Measurements from ENCODE around the gene MPC1. TPM values are rescaled to one million over a fixed set of nuclear protein-coding genes. Genes with fewer than 3 reads are reported as not detected.
"Not testable (repeated sequence)": the region's sequence is repeated elsewhere in the genome, so short reads cannot be mapped to it uniquely, and the experiment has no call there.

MPC1 gene
- total and polyA plus RNA-seq, 9 donors = 64.7 to 98.0 (median 71.2) TPM

DNA sequence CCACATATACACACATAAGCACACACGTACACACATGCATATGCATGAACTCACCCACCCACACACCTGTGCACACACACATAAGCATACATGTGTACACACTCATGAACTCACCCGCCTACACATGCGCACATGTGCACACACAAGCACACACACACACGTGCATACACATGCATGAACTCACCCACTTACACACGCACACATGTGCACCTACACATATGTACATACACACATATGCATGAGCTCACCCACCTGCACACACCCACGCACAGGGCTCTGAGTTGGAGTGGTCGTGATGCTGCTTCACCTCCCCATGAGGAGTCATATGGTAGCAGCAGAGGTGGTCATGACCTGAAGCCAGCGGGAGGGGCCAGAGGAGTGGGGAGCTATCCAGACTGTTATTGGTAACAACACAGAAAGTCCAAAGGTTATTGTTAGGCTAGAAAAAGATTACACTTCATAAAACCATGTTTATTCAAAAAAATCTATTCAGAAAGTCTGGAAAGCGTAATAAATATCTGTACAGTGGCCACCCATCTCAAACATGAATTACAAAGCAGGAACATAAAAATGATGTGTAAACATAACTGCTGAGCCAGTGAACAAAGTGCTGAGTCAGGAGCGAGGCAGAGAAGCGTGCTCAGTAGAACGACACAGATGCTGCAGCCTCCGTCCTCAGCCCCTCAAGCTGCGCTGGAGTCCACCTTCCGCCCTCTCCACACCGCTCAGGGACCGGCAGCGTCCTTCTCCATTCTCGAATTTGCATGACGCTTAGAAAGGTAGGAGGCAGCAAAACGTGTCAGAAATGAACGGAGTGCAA, 26.4 kb upstream of the MPC1 start:
- peaks cover 4% of the 10 kb centered on the region for H3K4me1 ChIP-seq (ENCODE audit: control insufficient read depth, insufficient read depth, low read length)
- no peaks in the 10 kb centered on the region for H3K9me3 ChIP-seq (replicated peaks; ENCODE audit: control insufficient read depth, low read depth, low read length)
- no peak overlapping the region for H3K27ac ChIP-seq (ENCODE audit: low read length)
- DNase-seq = no peak
- H3K36me3 ChIP-seq (ENCODE audit: control insufficient read depth, insufficient read depth, low read length) = peaks cover 27% of the 10 kb centered on the region
- WGBS (ENCODE audit: insufficient coverage) = 74% methylated on average over 14 of the region's 22 CpGs
- H3K27me3 ChIP-seq (ENCODE audit: control insufficient read depth, insufficient read depth, low read length) = no peaks in the 10 kb centered on the region
- H3K4me3 ChIP-seq (ENCODE audit: low read length) = no peak overlapping the region

GRCh38 chr6:166406197-166406596, 23.5 kb upstream of the MPC1 start:
- Histone ChIP-seq H3K4me3 (ENCODE audit: low read length) (no peak overlapping the region), H3K27ac (ENCODE audit: low read length) (no peak overlapping the region)
- WGBS (ENCODE audit: insufficient coverage) = 83% methylated on average over 12 of the region's 12 CpGs

GRCh38 chr6:166405386-166405785, 22.6 kb upstream of the MPC1 start:
- Histone ChIP-seq H3K9me3 (replicated peaks; ENCODE audit: control insufficient read depth, low read depth, low read length) (no peaks in the 10 kb centered on the region), H3K4me3 (ENCODE audit: low read length) (no peak overlapping the region), H3K36me3 (ENCODE audit: control insufficient read depth, insufficient read depth, low read length) (peaks cover 3% of the 10 kb centered on the region), H3K27me3 (ENCODE audit: control insufficient read depth, insufficient read depth, low read length) (no peaks in the 10 kb centered on the region), H3K4me1 (ENCODE audit: control insufficient read depth, insufficient read depth, low read length) (peaks cover 4% of the 10 kb centered on the region), H3K27ac (ENCODE audit: low read length) (no peak overlapping the region)
- WGBS (ENCODE audit: insufficient coverage) = 60% methylated on average over 6 of the region's 7 CpGs
- no peak for DNase-seq

More at GRCh38 chr6:166406197-166406596, 23.5 kb upstream of the MPC1 start:
- Histone ChIP-seq H3K36me3 (ENCODE audit: control insufficient read depth, insufficient read depth, low read length) (peaks cover 3% of the 10 kb centered on the region), H3K27me3 (ENCODE audit: control insufficient read depth, insufficient read depth, low read length) (no peaks in the 10 kb centered on the region), H3K9me3 (replicated peaks; ENCODE audit: control insufficient read depth, low read depth, low read length) (no peaks in the 10 kb centered on the region), H3K4me1 (ENCODE audit: control insufficient read depth, insufficient read depth, low read length) (peaks cover 4% of the 10 kb centered on the region)
- no peak for DNase-seq

- Histone ChIP-seq H3K27ac (ENCODE audit: low read length) (no peak overlapping the region), H3K27me3 (ENCODE audit: control insufficient read depth, insufficient read depth, low read length) (no peaks in the 10 kb centered on the region), H3K9me3 (replicated peaks; ENCODE audit: control insufficient read depth, low read depth, low read length) (no peaks in the 10 kb centered on the region), H3K36me3 (ENCODE audit: control insufficient read depth, insufficient read depth, low read length) (no peaks in the 10 kb centered on the region), H3K4me3 (ENCODE audit: low read length) (no peak overlapping the region), H3K4me1 (ENCODE audit: control insufficient read depth, insufficient read depth, low read length) (peaks cover 4% of the 10 kb centered on the region)
- no peak for DNase-seq
- 17% methylated on average over 1 of the region's 6 CpGs for WGBS (ENCODE audit: insufficient coverage)
Measured at GRCh38 chr6:166402582-166403277, 20.0 kb upstream of the MPC1 start.

- not testable (repeated sequence) for H3K36me3 ChIP-seq (ENCODE audit: control insufficient read depth, insufficient read depth, low read length); H3K27me3 ChIP-seq (ENCODE audit: control insufficient read depth, insufficient read depth, low read length); H3K4me1 ChIP-seq (ENCODE audit: control insufficient read depth, insufficient read depth, low read length); H3K9me3 ChIP-seq (replicated peaks; ENCODE audit: control insufficient read depth, low read depth, low read length); H3K4me3 ChIP-seq (ENCODE audit: low read length); H3K27ac ChIP-seq (ENCODE audit: low read length)
- 28% methylated on average over 11 of the region's 16 CpGs for WGBS (ENCODE audit: insufficient coverage)
- DNase-seq = peak; percentile 79
Measured at GRCh38 chr6:166400649-166401250, 18.0 kb upstream of the MPC1 start.

DNA sequence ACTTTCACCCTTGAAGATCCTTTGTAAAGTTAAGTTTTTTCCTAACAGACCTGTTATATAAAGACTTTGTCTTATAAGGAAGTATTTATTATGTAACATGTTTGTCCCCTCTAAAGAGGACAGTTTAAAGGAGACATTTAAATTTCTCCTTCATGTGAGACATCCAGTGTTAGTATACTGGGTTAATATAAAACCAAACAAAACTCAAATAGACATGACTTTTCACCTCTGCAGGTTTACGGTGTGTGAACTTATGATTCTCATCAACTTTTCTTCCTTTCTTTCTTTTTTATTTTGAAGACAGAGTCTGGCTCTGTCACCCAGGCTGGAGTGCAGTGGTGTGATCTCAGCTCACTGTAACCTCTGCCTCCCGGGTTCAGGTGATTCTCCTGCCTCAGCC, 17.4 kb upstream of the MPC1 start:
- no peak for DNase-seq
- H3K4me3 ChIP-seq (ENCODE audit: low read length) = no peak overlapping the region
- H3K27me3 ChIP-seq (ENCODE audit: control insufficient read depth, insufficient read depth, low read length) = no peaks in the 10 kb centered on the region
- WGBS (ENCODE audit: insufficient coverage) = no CpG with 5 or more reads among the region's 2 CpGs
- H3K36me3 ChIP-seq (ENCODE audit: control insufficient read depth, insufficient read depth, low read length) = no peaks in the 10 kb centered on the region
- H3K9me3 ChIP-seq (replicated peaks; ENCODE audit: control insufficient read depth, low read depth, low read length) = no peaks in the 10 kb centered on the region
- no peak overlapping the region for H3K27ac ChIP-seq (ENCODE audit: low read length)
- peaks cover 6% of the 10 kb centered on the region for H3K4me1 ChIP-seq (ENCODE audit: control insufficient read depth, insufficient read depth, low read length)

DNA sequence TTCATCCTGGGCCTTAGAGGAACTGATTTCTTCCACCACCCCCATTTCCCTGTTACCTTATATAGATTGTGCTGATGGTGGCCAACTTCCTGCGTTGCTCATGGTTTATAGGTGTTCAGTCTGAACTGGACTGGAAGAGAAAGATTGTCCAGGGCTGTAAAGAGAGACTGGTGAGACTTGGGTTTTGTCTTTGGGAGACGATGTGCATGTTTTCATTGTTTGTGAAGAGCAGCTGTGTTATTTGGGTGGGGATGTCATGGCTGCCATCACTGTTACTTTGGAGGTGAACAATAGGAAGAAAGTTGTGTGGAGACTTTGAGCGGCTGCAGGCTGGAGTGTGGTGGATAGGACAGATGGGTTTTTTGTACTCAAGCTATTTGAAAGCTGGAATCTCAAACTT, 15.6 kb upstream of the MPC1 start:
- Histone ChIP-seq H3K4me3 (ENCODE audit: low read length) (no peak overlapping the region), H3K27me3 (ENCODE audit: control insufficient read depth, insufficient read depth, low read length) (peaks cover 4% of the 10 kb centered on the region), H3K27ac (ENCODE audit: low read length) (no peak overlapping the region), H3K36me3 (ENCODE audit: control insufficient read depth, insufficient read depth, low read length) (no peaks in the 10 kb centered on the region), H3K4me1 (ENCODE audit: control insufficient read depth, insufficient read depth, low read length) (peaks cover 8% of the 10 kb centered on the region), H3K9me3 (replicated peaks; ENCODE audit: control insufficient read depth, low read depth, low read length) (no peaks in the 10 kb centered on the region)
- DNase-seq = no peak
- no CpG with 5 or more reads among the region's 3 CpGs for WGBS (ENCODE audit: insufficient coverage)

- Histone ChIP-seq H3K27me3 (ENCODE audit: control insufficient read depth, insufficient read depth, low read length) (peaks cover 4% of the 10 kb centered on the region), H3K27ac (ENCODE audit: low read length) (no peak overlapping the region), H3K4me3 (ENCODE audit: low read length) (no peak overlapping the region), H3K36me3 (ENCODE audit: control insufficient read depth, insufficient read depth, low read length) (no peaks in the 10 kb centered on the region), H3K9me3 (replicated peaks; ENCODE audit: control insufficient read depth, low read depth, low read length) (no peaks in the 10 kb centered on the region), H3K4me1 (ENCODE audit: control insufficient read depth, insufficient read depth, low read length) (peaks cover 8% of the 10 kb centered on the region)
- 74% methylated on average over 3 of the region's 4 CpGs for WGBS (ENCODE audit: insufficient coverage)
- no peak for DNase-seq
Measured at GRCh38 chr6:166397849-166398248, 15.1 kb upstream of the MPC1 start.

GRCh38 chr6:166395778-166396177, 13.0 kb upstream of the MPC1 start:
- 69% methylated on average over 6 of the region's 6 CpGs for WGBS (ENCODE audit: insufficient coverage)

GRCh38 chr6:166395351-166395750, 12.6 kb upstream of the MPC1 start:
- DNase-seq = no peak
- Histone ChIP-seq H3K36me3 (ENCODE audit: control insufficient read depth, insufficient read depth, low read length) (no peaks in the 10 kb centered on the region), H3K27me3 (ENCODE audit: control insufficient read depth, insufficient read depth, low read length) (peaks cover 4% of the 10 kb centered on the region), H3K27ac (ENCODE audit: low read length) (peak overlapping the region; percentile 20), H3K4me1 (ENCODE audit: control insufficient read depth, insufficient read depth, low read length) (peaks cover 8% of the 10 kb centered on the region), H3K4me3 (ENCODE audit: low read length) (no peak overlapping the region), H3K9me3 (replicated peaks; ENCODE audit: control insufficient read depth, low read depth, low read length) (no peaks in the 10 kb centered on the region)
- no CpG with 5 or more reads among the region's 6 CpGs for WGBS (ENCODE audit: insufficient coverage)

More at GRCh38 chr6:166395778-166396177, 13.0 kb upstream of the MPC1 start:
- no peaks in the 10 kb centered on the region for H3K9me3 ChIP-seq (replicated peaks; ENCODE audit: control insufficient read depth, low read depth, low read length)
- H3K4me1 ChIP-seq (ENCODE audit: control insufficient read depth, insufficient read depth, low read length) = peaks cover 8% of the 10 kb centered on the region
- H3K27me3 ChIP-seq (ENCODE audit: control insufficient read depth, insufficient read depth, low read length) = peaks cover 4% of the 10 kb centered on the region
- no peak for DNase-seq
- no peak overlapping the region for H3K27ac ChIP-seq (ENCODE audit: low read length)
- no peak overlapping the region for H3K4me3 ChIP-seq (ENCODE audit: low read length)
- H3K36me3 ChIP-seq (ENCODE audit: control insufficient read depth, insufficient read depth, low read length) = no peaks in the 10 kb centered on the region
